Suprapubic skin (tissue), 4 donors: ENCODE data around the gene EIF2S1. TPM values are rescaled to one million over a fixed set of nuclear protein-coding genes. Genes with fewer than 3 reads are reported as not detected.

Source experiments
- DNase-seq, 2 donors: peaks; one replicate each; pipeline ENCODE4 v3.0.0-alpha.2; 2019; ENCODE audit warnings: low spot score in 2 of 2
- H3K27ac ChIP-seq: fragments of 200-600 bp; sonication (generic); one replicate; pipeline ENCODE4 v1.5.1; 2019
- H3K27me3 ChIP-seq: fragments of 200-600 bp; sonication (generic); one replicate; pipeline ENCODE4 v1.5.1; 2019
- H3K36me3 ChIP-seq: fragments of 200-600 bp; sonication (generic); one replicate; pipeline ENCODE4 v1.5.1; 2019
- H3K4me1 ChIP-seq: fragments of 200-600 bp; sonication (generic); one replicate; pipeline ENCODE4 v1.5.1; 2019
- H3K4me3 ChIP-seq: fragments of 200-600 bp; sonication (generic); one replicate; pipeline ENCODE4 v1.5.1; 2019; ENCODE audit warnings: mild to moderate bottlenecking
- H3K9me3 ChIP-seq: fragments of 200-600 bp; sonication (generic); one replicate; pipeline ENCODE4 v1.5.1; 2019
- CTCF ChIP-seq, 2 donors: fragments of 200-600 bp in 1 of 2; fragments of 450-650 bp in 1 of 2; sonication (generic) in 1 of 2; IDR thresholded peaks; one replicate each; pipeline ENCODE4 v1.5.1; 2016 to 2019; ENCODE audit warnings: antibody characterized with exemption in 2 of 2, mild to moderate bottlenecking in 1 of 2, moderate library complexity in 1 of 2
- EP300 ChIP-seq: sonication (generic); formaldehyde crosslinking; IDR thresholded peaks from one replicate; pipeline ENCODE4 v1.6.1; 2017; ENCODE audit warnings: antibody characterized with exemption
- POLR2A ChIP-seq, 2 donors: fragments of 450-650 bp; IDR thresholded peaks; one replicate each; pipeline ENCODE4 v1.6.1; 2017; ENCODE audit warnings: antibody characterized with exemption in 2 of 2, mild to moderate bottlenecking in 2 of 2, moderate library complexity in 2 of 2
- POLR2AphosphoS5 ChIP-seq, 3 donors: sonication (generic); formaldehyde crosslinking; IDR thresholded peaks; one replicate each; pipeline ENCODE4 v1.6.1; 2017; ENCODE audit warnings: antibody characterized with exemption in 3 of 3
- WGBS: methylation state at CpG from one replicate; pipeline ENCODE4 v1.1.5; 2018; 5-methylcytosine and 5-hydroxymethylcytosine counted together
- total RNA-seq, 4 donors: library from RNA; depleted of rRNA; stranded (reverse); fragments of >200 nt; gene quantifications; one replicate each; pipeline ENCODE4 v1.1.0, GENCODE V29; 2016

The EIF2S1 gene
- total RNA-seq, 4 donors from 2014 or later: 54.1 to 89.9 (median 60.1) TPM

- DNase-seq: no peak
- H3K36me3 ChIP-seq: peaks cover 87% of the 10 kb centered on the region
- H3K4me3 ChIP-seq: no peak overlapping the region
- H3K27ac ChIP-seq: no peak overlapping the region
- WGBS: 83% methylated on average over 2 of the region's 2 CpGs
- H3K4me1 ChIP-seq: no peaks in the 10 kb centered on the region
- no peaks in the 10 kb centered on the region for H3K9me3 ChIP-seq
- H3K27me3 ChIP-seq: no peaks in the 10 kb centered on the region
- no peak for TF ChIP-seq EP300
- no peak for TF ChIP-seq POLR2A (IDR thresholded peaks at IDR 0.05)
- TF ChIP-seq CTCF (IDR thresholded peaks at IDR 0.05): no peak
- no peak for TF ChIP-seq POLR2AphosphoS5 (IDR thresholded peaks at IDR 0.05)
Measured at GRCh38 chr14:67373347-67373746, 13.2 kb downstream of the EIF2S1 start.

- Histone ChIP-seq H3K4me3 (no peak overlapping the region), H3K36me3 (peaks cover 86% of the 10 kb centered on the region), H3K9me3 (no peaks in the 10 kb centered on the region), H3K27ac (no peak overlapping the region), H3K4me1 (no peaks in the 10 kb centered on the region), H3K27me3 (no peaks in the 10 kb centered on the region)
- no peak for DNase-seq
- TF ChIP-seq EP300: no peak
- no peak for TF ChIP-seq CTCF (IDR thresholded peaks at IDR 0.05)
- TF ChIP-seq POLR2A (IDR thresholded peaks at IDR 0.05): no peak
- no peak for TF ChIP-seq POLR2AphosphoS5 (IDR thresholded peaks at IDR 0.05)
Measured at GRCh38 chr14:67377916-67378315, 17.8 kb downstream of the EIF2S1 start.

- Histone ChIP-seq H3K27ac (no peak overlapping the region), H3K4me3 (no peak overlapping the region), H3K4me1 (peaks cover 12% of the 10 kb centered on the region), H3K36me3 (peaks cover 49% of the 10 kb centered on the region), H3K9me3 (no peaks in the 10 kb centered on the region), H3K27me3 (no peaks in the 10 kb centered on the region)
- WGBS: 48% methylated on average over 2 of the region's 2 CpGs
- no peak for TF ChIP-seq POLR2AphosphoS5 (IDR thresholded peaks at IDR 0.05)
- no peak for TF ChIP-seq EP300
- no peak for TF ChIP-seq CTCF (IDR thresholded peaks at IDR 0.05)
- TF ChIP-seq POLR2A (IDR thresholded peaks at IDR 0.05): no peak
- DNase-seq: no peak
Measured at GRCh38 chr14:67385120-67385519, 25.0 kb downstream of the EIF2S1 start.

- 52% methylated on average over 2 of the region's 2 CpGs for WGBS
- Histone ChIP-seq H3K4me3 (no peak overlapping the region), H3K27ac (no peak overlapping the region), H3K27me3 (no peaks in the 10 kb centered on the region), H3K4me1 (peaks cover 12% of the 10 kb centered on the region), H3K9me3 (no peaks in the 10 kb centered on the region), H3K36me3 (peaks cover 44% of the 10 kb centered on the region)
- DNase-seq: no peak
- TF ChIP-seq EP300 (no peak), POLR2A (IDR thresholded peaks at IDR 0.05) (no peak), CTCF (IDR thresholded peaks at IDR 0.05) (no peak), POLR2AphosphoS5 (IDR thresholded peaks at IDR 0.05) (no peak)
Measured at GRCh38 chr14:67385618-67386017, 25.5 kb downstream of the EIF2S1 start.

- H3K36me3 ChIP-seq: peaks cover 28% of the 10 kb centered on the region
- H3K4me3 ChIP-seq: no peak overlapping the region
- 74% methylated on average over 2 of the region's 2 CpGs for WGBS
- TF ChIP-seq EP300 (no peak), POLR2A (IDR thresholded peaks at IDR 0.05) (no peak), CTCF (IDR thresholded peaks at IDR 0.05) (no peak), POLR2AphosphoS5 (IDR thresholded peaks at IDR 0.05) (no peak)
- no peaks in the 10 kb centered on the region for H3K9me3 ChIP-seq
- no peaks in the 10 kb centered on the region for H3K27me3 ChIP-seq
- no peak overlapping the region for H3K27ac ChIP-seq
- DNase-seq: no peak
- peaks cover 16% of the 10 kb centered on the region for H3K4me1 ChIP-seq
Measured at GRCh38 chr14:67387195-67387594, 27.1 kb downstream of the EIF2S1 start.
